Epithelial cell of esophagus (primary cell): ENCODE results near the gene MCTP1.

Source experiments
- DNase-seq: peaks from one replicate; pipeline ENCODE4 v3.0.0; 2010; ENCODE audit warnings: low read depth
- H3K4me3 ChIP-seq: 2 replicates; pipeline ENCODE4 v1.5.1; 2011; ENCODE audit warnings: mild to moderate bottlenecking, low read length, control low read depth
- TF ChIP-seq, protein P1 (sequence below): IDR thresholded peaks from 2 replicates; pipeline ENCODE4 v1.5.1; 2011; ENCODE audit warnings: low read depth, mild to moderate bottlenecking, low read length, control low read depth, inconsistent platforms; ENCODE audit not compliant: insufficient read depth; ENCODE audit errors: missing control alignments

Gene MCTP1

GRCh38 chr5:95134326-95134725 is 150.6 kb downstream of the MCTP1 start:
- TF ChIP-seq, protein P1, sequence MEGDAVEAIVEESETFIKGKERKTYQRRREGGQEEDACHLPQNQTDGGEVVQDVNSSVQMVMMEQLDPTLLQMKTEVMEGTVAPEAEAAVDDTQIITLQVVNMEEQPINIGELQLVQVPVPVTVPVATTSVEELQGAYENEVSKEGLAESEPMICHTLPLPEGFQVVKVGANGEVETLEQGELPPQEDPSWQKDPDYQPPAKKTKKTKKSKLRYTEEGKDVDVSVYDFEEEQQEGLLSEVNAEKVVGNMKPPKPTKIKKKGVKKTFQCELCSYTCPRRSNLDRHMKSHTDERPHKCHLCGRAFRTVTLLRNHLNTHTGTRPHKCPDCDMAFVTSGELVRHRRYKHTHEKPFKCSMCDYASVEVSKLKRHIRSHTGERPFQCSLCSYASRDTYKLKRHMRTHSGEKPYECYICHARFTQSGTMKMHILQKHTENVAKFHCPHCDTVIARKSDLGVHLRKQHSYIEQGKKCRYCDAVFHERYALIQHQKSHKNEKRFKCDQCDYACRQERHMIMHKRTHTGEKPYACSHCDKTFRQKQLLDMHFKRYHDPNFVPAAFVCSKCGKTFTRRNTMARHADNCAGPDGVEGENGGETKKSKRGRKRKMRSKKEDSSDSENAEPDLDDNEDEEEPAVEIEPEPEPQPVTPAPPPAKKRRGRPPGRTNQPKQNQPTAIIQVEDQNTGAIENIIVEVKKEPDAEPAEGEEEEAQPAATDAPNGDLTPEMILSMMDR: no peak
- no peak overlapping the region for H3K4me3 ChIP-seq
- DNase-seq: no peak

DNA sequence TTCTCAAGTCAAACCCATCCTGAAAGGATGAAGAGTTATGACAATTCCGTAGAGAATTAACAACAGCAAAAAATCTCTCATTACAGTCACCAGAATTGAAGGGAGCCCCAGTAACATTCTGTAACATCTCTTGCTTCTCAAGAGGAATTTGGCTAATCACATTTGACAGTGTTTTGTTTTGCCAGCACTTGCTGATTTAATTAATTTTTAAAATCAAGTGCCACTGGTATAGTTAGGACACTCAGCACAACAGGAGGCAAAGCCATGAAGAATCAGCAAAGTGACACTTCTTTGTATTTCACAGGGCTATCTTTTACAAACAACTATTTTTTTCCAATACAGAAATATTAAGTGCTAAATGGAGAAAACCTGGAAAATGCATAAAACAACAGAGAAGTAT is 152.8 kb downstream of the MCTP1 start:
- TF ChIP-seq, protein P1: no peak
- no peak for DNase-seq
- no peak overlapping the region for H3K4me3 ChIP-seq

DNA sequence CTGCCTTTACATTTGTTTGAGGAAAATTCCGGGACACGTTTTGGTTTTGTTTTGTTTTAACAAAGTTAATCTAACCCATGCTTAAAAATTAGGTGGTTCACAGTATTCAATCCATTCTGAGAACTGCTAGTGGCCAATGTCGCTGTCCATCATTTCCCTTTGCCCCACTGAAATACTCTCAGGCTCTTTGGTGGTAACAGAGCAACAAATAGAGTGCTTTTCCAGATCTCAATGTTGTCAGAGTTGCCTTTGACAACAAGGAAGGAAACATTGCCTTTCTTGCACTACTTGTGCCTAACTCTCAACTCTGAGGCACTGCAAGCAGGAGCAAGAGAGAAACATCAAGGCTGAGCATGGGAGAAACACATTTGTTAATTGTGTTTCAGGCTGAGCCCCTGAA is 154.0 kb downstream of the MCTP1 start:
- H3K4me3 ChIP-seq: no peak overlapping the region
- TF ChIP-seq, protein P1: no peak
- no peak for DNase-seq

- no peak overlapping the region for H3K4me3 ChIP-seq
- DNase-seq: no peak
- TF ChIP-seq, protein P1: no peak
These were observed 160.2 kb downstream of the MCTP1 start for GRCh38 chr5:95124731-95125130.

DNA sequence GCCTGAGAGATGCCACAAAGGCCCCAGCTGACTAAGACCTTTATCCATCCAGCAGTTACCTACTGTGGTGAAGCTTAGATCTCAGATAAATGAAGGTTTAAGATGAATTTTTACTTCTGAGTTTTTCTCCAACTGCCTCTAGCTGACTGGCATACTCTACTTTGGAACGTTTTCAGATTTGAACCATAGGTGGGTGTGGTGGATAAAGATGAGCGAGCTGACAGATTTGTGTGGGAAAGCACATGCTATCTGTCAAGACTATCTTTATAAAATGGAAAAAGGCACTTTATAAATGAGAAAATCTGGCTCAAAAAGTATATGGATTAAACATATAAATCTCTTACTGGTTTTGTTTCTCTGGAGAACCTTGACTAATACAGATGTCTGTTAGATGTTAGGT is 160.8 kb downstream of the MCTP1 start:
- no peak for DNase-seq
- TF ChIP-seq, protein P1: no peak
- H3K4me3 ChIP-seq: no peak overlapping the region

DNA sequence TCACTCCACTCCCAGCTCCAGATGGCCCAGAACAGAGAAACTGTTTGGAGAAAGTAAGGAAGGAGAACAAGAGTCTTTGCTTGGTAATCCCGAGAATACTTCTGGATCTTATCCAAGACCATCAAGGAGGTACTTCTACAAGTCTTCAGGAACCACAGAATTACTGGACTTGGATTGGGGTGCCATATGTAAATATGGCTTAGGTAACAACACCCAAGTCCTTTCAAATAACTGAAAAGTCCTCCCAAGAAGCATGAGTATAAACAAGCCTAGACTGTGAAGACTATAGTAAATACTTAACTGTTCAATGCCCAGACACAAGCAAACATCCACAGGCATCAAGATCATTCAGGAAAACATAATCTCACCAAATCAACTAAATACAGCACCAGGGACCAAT is 170.0 kb downstream of the MCTP1 start:
- H3K4me3 ChIP-seq: no peak overlapping the region
- TF ChIP-seq, protein P1: no peak
- DNase-seq: no peak

DNA sequence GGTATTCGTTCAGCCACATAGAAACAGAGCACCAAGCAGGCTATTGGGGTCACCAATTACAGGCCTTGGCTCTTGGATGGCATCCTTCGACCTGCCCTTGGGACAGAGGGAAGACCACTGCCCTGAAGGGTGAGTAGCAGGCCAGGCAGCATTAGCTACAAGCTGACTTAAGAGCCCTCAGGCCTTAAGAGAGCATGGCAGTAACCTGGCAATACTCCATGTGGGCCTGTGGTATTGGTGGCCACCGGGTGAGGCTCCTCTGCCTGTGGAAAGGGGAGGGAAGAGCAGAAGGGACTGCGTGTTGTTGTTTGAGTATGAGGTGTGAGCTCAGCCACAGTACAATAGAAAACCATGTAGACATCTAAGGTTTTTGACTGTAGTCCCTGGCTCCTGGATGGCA is 170.6 kb downstream of the MCTP1 start:
- TF ChIP-seq, protein P1: no peak
- H3K4me3 ChIP-seq: no peak overlapping the region
- DNase-seq: no peak
